Measurements from ENCODE around the gene SREBF1.

SREBF1 gene

GRCh38 chr17:17826342-17826713 is 10.5 kb downstream of the SREBF1 start:
- Histone ChIP-seq H3K4me1 (peaks cover 19% of the 10 kb centered on the region), H3K9me3 (no peaks in the 10 kb centered on the region), H3K27me3 (no peaks in the 10 kb centered on the region), H3K36me3 (no peaks in the 10 kb centered on the region; the same call in 1 of the 2 replicates), H3K4me3 (ENCODE audit: low read depth, low read length) (no peak overlapping the region)
- no peak for DNase-seq
- no peak for TF ChIP-seq CTCF (IDR thresholded peaks at IDR 0.05; ENCODE audit: low read depth, low read length)

GRCh38 chr17:17824783-17825614 is 11.8 kb downstream of the SREBF1 start:
- no peaks in the 10 kb centered on the region for H3K27me3 ChIP-seq
- no peak for TF ChIP-seq CTCF (IDR thresholded peaks at IDR 0.05; ENCODE audit: low read depth, low read length)
- H3K9me3 ChIP-seq = no peaks in the 10 kb centered on the region
- peaks cover 20% of the 10 kb centered on the region for H3K4me1 ChIP-seq
- no peak overlapping the region for H3K4me3 ChIP-seq (ENCODE audit: low read depth, low read length)
- no peaks in the 10 kb centered on the region; the same call in 1 of the 2 replicates for H3K36me3 ChIP-seq
- DNase-seq = no peak

GRCh38 chr17:17824119-17824782 is 12.5 kb downstream of the SREBF1 start:
- Histone ChIP-seq H3K9me3 (no peaks in the 10 kb centered on the region), H3K27me3 (no peaks in the 10 kb centered on the region), H3K4me1 (peaks cover 28% of the 10 kb centered on the region), H3K4me3 (ENCODE audit: low read depth, low read length) (peak overlapping the region; percentile 34), H3K36me3 (peaks cover 3% of the 10 kb centered on the region)
- peak; percentile 66 for DNase-seq
- TF ChIP-seq CTCF (IDR thresholded peaks at IDR 0.05; ENCODE audit: low read depth, low read length) = no peak

- H3K36me3 ChIP-seq = peaks cover 9% of the 10 kb centered on the region
Observed at GRCh38 chr17:17823433-17824118, 13.2 kb downstream of the SREBF1 start.

GRCh38 chr17:17822616-17823015 is 14.2 kb downstream of the SREBF1 start:
- DNase-seq = no peak
- H3K36me3 ChIP-seq = peaks cover 15% of the 10 kb centered on the region
- peaks cover 39% of the 10 kb centered on the region for H3K4me1 ChIP-seq
- H3K4me3 ChIP-seq (ENCODE audit: low read depth, low read length) = peak overlapping the region; percentile 48
- no peaks in the 10 kb centered on the region for H3K27me3 ChIP-seq
- no peaks in the 10 kb centered on the region for H3K9me3 ChIP-seq
- TF ChIP-seq CTCF (IDR thresholded peaks at IDR 0.05; ENCODE audit: low read depth, low read length) = no peak

More at GRCh38 chr17:17823433-17824118, 13.2 kb downstream of the SREBF1 start:
- Histone ChIP-seq H3K9me3 (no peaks in the 10 kb centered on the region), H3K4me1 (peaks cover 34% of the 10 kb centered on the region), H3K4me3 (ENCODE audit: low read depth, low read length) (peak overlapping the region; percentile 48), H3K27me3 (no peaks in the 10 kb centered on the region)
- peak; percentile 79 for DNase-seq
- no peak for TF ChIP-seq CTCF (IDR thresholded peaks at IDR 0.05; ENCODE audit: low read depth, low read length)

Data from BE2C (cell line).